ENCODE results near the gene EYA4. TPM values are rescaled to one million over a fixed set of nuclear protein-coding genes. Genes with fewer than 3 reads are reported as not detected.

The EYA4 gene
- total and polyA plus RNA-seq, 2 donors (not counting 1 experiment from before 2014, with no cell fraction given): 4.6 to 38.0 TPM

DNA sequence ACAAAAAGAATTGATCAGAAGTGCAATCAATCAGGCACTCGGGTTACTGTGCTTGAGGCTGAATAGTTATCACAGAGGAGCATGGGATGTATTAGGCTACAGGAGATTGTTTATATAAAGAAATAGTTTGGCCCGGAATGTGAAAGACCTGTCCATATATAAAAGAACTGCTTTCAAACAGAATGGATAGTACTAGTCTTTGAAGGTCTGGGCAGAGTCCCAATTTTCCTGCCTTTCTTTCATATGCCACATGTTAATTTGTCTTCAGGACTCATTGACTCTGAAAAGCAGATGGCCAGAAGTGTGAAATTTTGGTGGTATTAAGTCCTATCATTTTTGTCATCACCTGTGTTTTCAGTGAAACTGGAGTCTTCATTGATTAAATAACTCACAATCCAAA lies 314.5 kb downstream of the EYA4 start:
- Histone ChIP-seq H3K4me1 (ENCODE audit: control insufficient read depth, extremely low read depth, insufficient read depth, low read length) (peaks cover 3% of the 10 kb centered on the region), H3K4me2 (ENCODE audit: extremely low read depth, insufficient read depth, low read length) (no peak overlapping the region), H3K79me2 (ENCODE audit: control insufficient read depth, insufficient read depth, low read length) (no peaks in the 10 kb centered on the region), H3K27ac (ENCODE audit: insufficient read depth, low read length) (no peak overlapping the region), H4K20me1 (ENCODE audit: control insufficient read depth, extremely low read depth, insufficient read depth, low read length) (no peaks in the 10 kb centered on the region), H2AFZ (ENCODE audit: low read length) (no peak overlapping the region), H3K36me3 (ENCODE audit: control insufficient read depth, insufficient read depth, low read length) (no peaks in the 10 kb centered on the region), H3K4me3 (replicated peaks in 1 of 4; ENCODE audit: control extremely low read depth in 1 of 4, insufficient read depth in 1 of 4, low read depth in 3 of 4, low read length in 4 of 4) (no peak overlapping the region), H3K9me3 (ENCODE audit: control insufficient read depth, insufficient read depth, low read depth, low read length) (no peaks in the 10 kb centered on the region), H3K27me3 (ENCODE audit: control insufficient read depth, insufficient read depth, low read length) (no peaks in the 10 kb centered on the region), H3K9ac (ENCODE audit: insufficient read depth, low read length) (no peak overlapping the region)
- peak in 1 of 2 donors; percentile 69 for DNase-seq (ENCODE audit: low read depth in 2 of 2)
- TF ChIP-seq CTCF (conservative IDR thresholded peaks at IDR 0.05 in 1 of 2, IDR thresholded peaks at IDR 0.05 in 1 of 2; ENCODE audit: low read depth in 1 of 2, low read length in 2 of 2) (no peak), EZH2 (IDR thresholded peaks at IDR 0.05; ENCODE audit: low read length, missing control alignments) (no peak)

DNA sequence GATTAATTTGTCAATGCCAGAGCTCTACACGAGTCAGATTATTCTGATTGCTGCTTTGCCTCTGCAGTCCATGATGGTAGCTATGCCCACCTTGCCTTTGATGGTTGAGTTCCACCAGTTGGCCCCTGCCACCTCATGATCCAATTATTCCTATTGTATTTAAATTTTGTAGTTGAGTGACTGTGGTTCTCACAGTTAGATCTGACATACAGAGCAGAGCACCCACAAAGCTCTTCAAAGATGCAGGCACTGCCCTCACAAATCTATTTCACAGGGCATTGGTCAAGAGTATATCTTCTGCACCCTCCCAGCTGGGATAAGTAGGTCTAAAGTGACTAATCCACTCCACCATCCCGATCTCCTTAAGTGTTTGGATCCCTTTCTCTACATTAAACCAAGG lies 318.8 kb downstream of the EYA4 start:
- Histone ChIP-seq H2AFZ (ENCODE audit: low read length) (no peak overlapping the region), H3K9me3 (ENCODE audit: control insufficient read depth, insufficient read depth, low read depth, low read length) (no peaks in the 10 kb centered on the region), H3K27ac (ENCODE audit: insufficient read depth, low read length) (no peak overlapping the region), H3K4me1 (ENCODE audit: control insufficient read depth, extremely low read depth, insufficient read depth, low read length) (no peaks in the 10 kb centered on the region), H3K36me3 (ENCODE audit: control insufficient read depth, insufficient read depth, low read length) (no peaks in the 10 kb centered on the region), H3K27me3 (ENCODE audit: control insufficient read depth, insufficient read depth, low read length) (no peaks in the 10 kb centered on the region), H3K4me2 (ENCODE audit: extremely low read depth, insufficient read depth, low read length) (no peak overlapping the region), H4K20me1 (ENCODE audit: control insufficient read depth, extremely low read depth, insufficient read depth, low read length) (no peaks in the 10 kb centered on the region), H3K9ac (ENCODE audit: insufficient read depth, low read length) (no peak overlapping the region), H3K79me2 (ENCODE audit: control insufficient read depth, insufficient read depth, low read length) (no peaks in the 10 kb centered on the region), H3K4me3 (replicated peaks in 1 of 4; ENCODE audit: control extremely low read depth in 1 of 4, insufficient read depth in 1 of 4, low read depth in 3 of 4, low read length in 4 of 4) (no peak overlapping the region)
- no peak for TF ChIP-seq CTCF (conservative IDR thresholded peaks at IDR 0.05 in 1 of 2, IDR thresholded peaks at IDR 0.05 in 1 of 2; ENCODE audit: low read depth in 1 of 2, low read length in 2 of 2)
- no peak for TF ChIP-seq EZH2 (IDR thresholded peaks at IDR 0.05; ENCODE audit: low read length, missing control alignments)
- no peak for DNase-seq (ENCODE audit: low read depth in 2 of 2)

DNA sequence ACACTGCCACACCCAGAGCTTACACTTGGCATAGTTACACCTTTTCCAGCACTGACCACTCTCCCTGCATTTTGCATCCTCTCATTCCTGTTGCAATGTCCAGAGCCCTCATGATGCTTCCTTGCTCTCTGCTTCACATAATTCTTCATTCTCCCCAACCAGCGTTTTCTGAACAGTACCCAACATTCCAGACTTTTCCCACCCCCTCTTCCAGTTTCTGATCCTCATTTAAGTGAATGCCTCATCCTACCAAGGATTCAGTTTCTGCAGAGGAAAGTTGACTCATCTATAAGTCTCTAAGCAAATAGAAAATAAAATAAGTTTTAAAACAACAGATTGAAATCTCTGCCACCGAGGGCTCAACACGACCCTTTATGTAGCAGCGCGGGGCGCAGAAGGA lies 326.5 kb downstream of the EYA4 start:
- no peak overlapping the region for H2AFZ ChIP-seq (ENCODE audit: low read length)
- H3K27ac ChIP-seq (ENCODE audit: insufficient read depth, low read length): no peak overlapping the region
- no peak overlapping the region for H3K4me2 ChIP-seq (ENCODE audit: extremely low read depth, insufficient read depth, low read length)
- no peak overlapping the region for H3K4me3 ChIP-seq (replicated peaks in 1 of 4; ENCODE audit: control extremely low read depth in 1 of 4, insufficient read depth in 1 of 4, low read depth in 3 of 4, low read length in 4 of 4)
- peak in 1 of 2 donors; percentile 40 for DNase-seq (ENCODE audit: low read depth in 2 of 2)
- TF ChIP-seq EZH2 (IDR thresholded peaks at IDR 0.05; ENCODE audit: low read length, missing control alignments): no peak
- no peak for TF ChIP-seq CTCF (conservative IDR thresholded peaks at IDR 0.05 in 1 of 2, IDR thresholded peaks at IDR 0.05 in 1 of 2; ENCODE audit: low read depth in 1 of 2, low read length in 2 of 2)
- no peak overlapping the region for H3K9ac ChIP-seq (ENCODE audit: insufficient read depth, low read length)
- H3K4me1 ChIP-seq (ENCODE audit: control insufficient read depth, extremely low read depth, insufficient read depth, low read length): peaks cover 4% of the 10 kb centered on the region
- H4K20me1 ChIP-seq (ENCODE audit: control insufficient read depth, extremely low read depth, insufficient read depth, low read length): no peaks in the 10 kb centered on the region
- H3K79me2 ChIP-seq (ENCODE audit: control insufficient read depth, insufficient read depth, low read length): no peaks in the 10 kb centered on the region
- H3K9me3 ChIP-seq (ENCODE audit: control insufficient read depth, insufficient read depth, low read depth, low read length): no peaks in the 10 kb centered on the region
- H3K27me3 ChIP-seq (ENCODE audit: control insufficient read depth, insufficient read depth, low read length): no peaks in the 10 kb centered on the region
- H3K36me3 ChIP-seq (ENCODE audit: control insufficient read depth, insufficient read depth, low read length): no peaks in the 10 kb centered on the region
